Vagina (tissue), 2 donors: Measurements from ENCODE around the gene BMERB1.

Experiments used
- POLR2A ChIP-seq, 2 donors: fragments of 450-650 bp; IDR thresholded peaks; one replicate each; pipeline ENCODE4 v1.6.1; 2017; ENCODE audit warnings: antibody characterized with exemption in 2 of 2, mild to moderate bottlenecking in 2 of 2, moderate library complexity in 2 of 2
- TF ChIP-seq, protein P1 (sequence below), 3 experiments: fragments of 450-650 bp in 2 of 3; fragments of 200-600 bp in 1 of 3; sonication (generic) in 1 of 3; IDR thresholded peaks; one replicate each; pipeline ENCODE4 v1.5.1; 2017 to 2019; ENCODE audit warnings: antibody characterized with exemption in 3 of 3, mild to moderate bottlenecking in 2 of 3, moderate library complexity in 2 of 3

GRCh38 chr16:15511759-15512487, 77.5 kb downstream of the BMERB1 start:
- TF ChIP-seq, protein P1, sequence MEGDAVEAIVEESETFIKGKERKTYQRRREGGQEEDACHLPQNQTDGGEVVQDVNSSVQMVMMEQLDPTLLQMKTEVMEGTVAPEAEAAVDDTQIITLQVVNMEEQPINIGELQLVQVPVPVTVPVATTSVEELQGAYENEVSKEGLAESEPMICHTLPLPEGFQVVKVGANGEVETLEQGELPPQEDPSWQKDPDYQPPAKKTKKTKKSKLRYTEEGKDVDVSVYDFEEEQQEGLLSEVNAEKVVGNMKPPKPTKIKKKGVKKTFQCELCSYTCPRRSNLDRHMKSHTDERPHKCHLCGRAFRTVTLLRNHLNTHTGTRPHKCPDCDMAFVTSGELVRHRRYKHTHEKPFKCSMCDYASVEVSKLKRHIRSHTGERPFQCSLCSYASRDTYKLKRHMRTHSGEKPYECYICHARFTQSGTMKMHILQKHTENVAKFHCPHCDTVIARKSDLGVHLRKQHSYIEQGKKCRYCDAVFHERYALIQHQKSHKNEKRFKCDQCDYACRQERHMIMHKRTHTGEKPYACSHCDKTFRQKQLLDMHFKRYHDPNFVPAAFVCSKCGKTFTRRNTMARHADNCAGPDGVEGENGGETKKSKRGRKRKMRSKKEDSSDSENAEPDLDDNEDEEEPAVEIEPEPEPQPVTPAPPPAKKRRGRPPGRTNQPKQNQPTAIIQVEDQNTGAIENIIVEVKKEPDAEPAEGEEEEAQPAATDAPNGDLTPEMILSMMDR (IDR thresholded peaks at IDR 0.05) = no peak
- no peak for TF ChIP-seq POLR2A (IDR thresholded peaks at IDR 0.05)
